ENCODE data around the gene PSMD1.
"Not testable (repeated sequence)": the region's sequence is repeated elsewhere in the genome, so short reads cannot be mapped to it uniquely, and the experiment has no call there.

PSMD1 gene

DNA sequence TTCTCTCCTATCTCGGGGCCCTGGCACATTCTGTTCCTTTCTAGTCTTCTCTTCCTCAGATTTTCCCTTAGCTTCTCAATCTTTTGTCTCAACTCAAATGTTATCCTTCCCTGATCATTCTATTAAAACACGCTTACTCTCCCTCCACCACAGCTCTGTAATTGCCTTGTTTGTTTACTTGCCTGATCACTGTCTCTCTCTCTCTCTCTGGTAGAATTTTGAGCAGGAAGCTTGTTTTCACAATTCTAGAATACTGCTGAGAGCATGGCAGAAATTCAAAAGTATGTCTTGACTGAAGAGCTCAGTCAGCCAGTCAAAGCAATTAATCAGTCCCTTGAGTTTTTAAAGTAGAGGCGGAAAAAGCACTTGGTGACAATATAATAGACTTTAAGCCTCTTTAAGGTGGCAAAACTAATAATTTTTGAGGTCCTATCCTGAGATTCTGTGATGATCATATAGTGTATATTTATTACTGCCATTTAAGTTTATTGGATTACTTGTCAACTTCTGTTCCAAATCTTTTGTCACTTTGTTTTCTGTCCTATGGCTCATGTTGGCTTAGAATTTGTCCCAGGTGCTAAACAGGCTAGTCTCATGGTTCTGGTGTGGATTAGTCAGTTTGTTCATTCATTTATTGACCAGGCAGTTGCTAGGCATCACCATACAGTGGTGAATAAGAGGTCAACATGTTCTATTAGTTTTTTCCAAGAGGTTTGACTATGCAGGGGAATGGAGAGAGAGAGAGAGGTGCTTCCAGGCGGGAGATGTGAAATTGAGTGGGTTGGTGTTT lies 2.3 kb downstream of the PSMD1 start:
- no peak for DNase-seq

DNA sequence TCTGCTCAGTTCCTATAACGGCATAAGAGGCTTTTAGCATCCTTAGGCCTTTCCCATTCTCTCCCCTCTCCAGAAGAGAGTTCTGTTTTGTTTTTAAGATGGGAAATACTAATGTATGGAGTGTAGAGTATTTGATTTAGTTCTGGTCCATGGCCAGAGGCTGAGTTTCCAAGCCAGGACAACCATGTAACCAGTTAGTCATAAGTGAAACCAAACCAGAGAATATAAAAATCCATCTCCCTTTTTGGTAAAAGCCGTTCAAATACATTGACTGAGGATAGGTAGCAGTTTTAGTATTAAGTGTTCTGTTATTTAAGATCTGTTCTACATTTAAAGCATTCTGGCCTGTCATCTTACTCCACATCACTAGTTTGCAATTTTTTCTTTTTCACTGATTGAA lies 3.1 kb downstream of the PSMD1 start:
- DNase-seq = no peak

GRCh38 chr2:231062776-231063175 lies 6.1 kb downstream of the PSMD1 start:
- no peak for DNase-seq

DNA sequence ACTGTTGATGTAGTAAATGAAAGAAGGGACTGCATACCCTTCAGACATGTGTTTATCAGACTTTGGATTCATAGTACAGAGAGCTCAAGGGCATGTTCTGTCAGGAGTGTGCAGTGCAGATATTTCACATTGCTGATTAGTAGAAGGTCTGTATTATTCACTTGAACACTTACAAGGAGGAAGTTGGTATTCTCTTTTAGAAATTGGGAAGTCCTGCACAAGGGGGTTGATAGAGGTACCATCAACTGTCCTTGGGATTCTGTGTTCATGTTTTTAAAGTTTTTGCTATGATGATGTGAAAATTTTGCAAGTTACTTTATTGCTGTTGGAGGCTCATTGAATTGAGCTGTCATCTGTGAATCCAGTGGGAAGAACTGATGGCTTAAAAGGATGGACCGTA lies 6.7 kb downstream of the PSMD1 start:
- no peak for DNase-seq

DNA sequence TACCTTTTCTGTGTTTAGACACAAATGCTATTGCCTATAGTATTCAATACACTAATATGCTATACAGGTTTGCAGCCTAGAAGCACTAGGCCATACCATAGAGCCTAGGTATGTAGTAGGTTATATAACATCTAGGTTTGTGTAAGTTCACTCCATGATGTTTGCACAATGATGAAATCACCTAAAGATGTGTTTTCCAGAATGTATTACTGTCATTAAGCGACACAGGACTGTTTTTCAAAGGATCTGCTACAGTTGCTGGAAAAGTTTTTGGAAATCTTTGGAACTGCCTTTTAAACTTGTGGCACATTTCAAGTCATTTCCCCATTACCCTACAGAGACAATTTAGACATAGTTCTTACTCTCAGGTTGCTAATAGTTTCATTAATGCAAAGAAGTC lies 9.3 kb downstream of the PSMD1 start:
- no peak for DNase-seq

GRCh38 chr2:231067531-231067930 lies 10.9 kb downstream of the PSMD1 start:
- not testable (repeated sequence) for DNase-seq

- DNase-seq = no peak
These were observed 12.0 kb downstream of the PSMD1 start for GRCh38 chr2:231068525-231069222.

GRCh38 chr2:231069379-231070054 lies 12.8 kb downstream of the PSMD1 start:
- DNase-seq = no peak

DNA sequence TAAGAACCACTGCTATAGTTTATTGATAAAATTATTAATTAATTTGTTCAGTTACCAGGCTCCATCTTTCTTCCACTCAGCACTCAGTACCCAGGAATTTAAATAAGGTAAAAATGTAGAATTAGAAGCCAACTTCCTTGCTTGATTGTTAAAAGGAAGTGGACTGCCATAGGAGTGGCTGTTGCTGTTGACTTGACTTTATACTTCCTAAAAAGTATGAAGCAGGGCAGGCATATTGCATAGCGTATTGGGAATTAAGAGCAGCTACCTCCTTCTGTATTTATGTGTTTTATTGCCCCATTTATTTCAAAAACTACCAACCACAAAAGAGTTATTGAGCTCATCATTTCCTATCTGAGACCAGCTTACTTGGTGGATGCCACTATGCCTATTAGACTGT lies 27.9 kb downstream of the PSMD1 start:
- DNase-seq = no peak

- no peak for DNase-seq
These were observed 32.1 kb downstream of the PSMD1 start for GRCh38 chr2:231088754-231089153.

GRCh38 chr2:231093933-231094332 lies 37.3 kb downstream of the PSMD1 start:
- no peak for DNase-seq

GRCh38 chr2:231094736-231095346 lies 38.2 kb downstream of the PSMD1 start:
- DNase-seq = no peak

- DNase-seq = no peak
These were observed 43.3 kb downstream of the PSMD1 start for GRCh38 chr2:231099918-231100317.

GRCh38 chr2:231100321-231100720 lies 43.7 kb downstream of the PSMD1 start:
- DNase-seq = not testable (repeated sequence)

GRCh38 chr2:231100990-231101389 lies 44.3 kb downstream of the PSMD1 start:
- DNase-seq = no peak

DNA sequence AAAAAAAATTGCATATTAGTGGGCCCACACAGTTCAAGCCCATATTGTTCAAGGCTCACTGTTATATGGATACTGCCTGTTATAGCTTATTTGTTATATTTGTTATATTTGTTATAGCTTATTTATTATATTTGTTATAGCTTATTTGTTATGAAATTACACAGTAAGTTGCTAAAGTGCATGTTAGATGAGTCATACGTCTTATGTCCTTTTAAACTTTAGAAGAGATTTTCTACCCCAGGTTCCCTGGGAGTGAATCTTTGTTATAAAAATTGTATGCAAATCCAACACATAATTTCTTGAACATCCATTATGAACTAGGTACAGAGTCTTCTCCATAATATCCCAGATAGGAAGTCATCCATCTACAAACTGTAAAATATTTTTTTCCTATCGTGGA lies 46.1 kb downstream of the PSMD1 start:
- DNase-seq = no peak

DNA sequence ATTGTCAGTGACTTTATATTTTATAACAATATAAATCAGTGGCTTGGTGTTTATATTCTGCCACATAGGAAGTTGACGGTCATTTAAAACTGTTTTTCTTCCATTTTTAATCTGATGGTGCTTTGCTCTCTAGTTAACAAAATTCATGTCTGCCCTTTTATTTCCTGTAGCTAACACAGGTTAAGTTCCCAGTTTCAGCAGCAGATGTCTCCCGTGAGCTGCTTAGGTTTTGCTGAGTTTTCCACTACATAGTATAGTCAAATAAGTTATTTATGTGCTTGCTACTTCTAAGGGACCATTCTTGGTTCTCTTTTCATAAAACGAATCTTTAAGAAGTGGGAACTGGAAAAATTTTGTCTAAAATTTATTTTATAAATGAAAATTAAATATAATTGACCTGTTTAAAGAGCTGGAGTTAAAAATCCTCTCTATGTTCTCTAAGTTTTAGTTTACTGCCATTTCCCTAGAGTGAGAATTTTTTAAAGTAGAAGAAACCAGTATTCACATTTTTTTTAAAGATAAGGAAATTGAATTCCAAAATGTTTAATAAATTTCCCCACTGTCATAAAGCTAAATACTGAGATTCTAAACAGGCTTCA lies 47.5 kb downstream of the PSMD1 start:
- DNase-seq = peak; percentile 60

- peak; percentile 54 for DNase-seq
These were observed 53.9 kb downstream of the PSMD1 start for GRCh38 chr2:231110551-231110950.

DNA sequence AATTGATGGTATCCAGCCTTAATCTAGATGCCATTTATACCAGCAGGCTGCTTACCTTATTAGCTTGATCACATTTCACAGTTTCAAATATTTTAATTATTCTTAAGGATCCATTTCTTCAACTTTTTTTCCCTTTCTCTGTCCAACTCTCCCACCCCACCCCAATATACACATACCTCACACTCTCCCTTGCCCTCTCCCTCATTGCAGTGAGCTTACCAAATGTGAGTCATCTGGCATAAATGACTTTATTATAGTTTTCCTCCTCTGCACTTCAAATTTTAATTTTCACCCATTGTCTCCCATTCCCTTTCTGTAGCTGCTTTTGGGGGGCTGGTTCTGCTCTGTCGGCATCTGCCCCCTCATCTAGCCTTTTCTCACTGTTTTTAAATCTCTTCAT lies 55.3 kb downstream of the PSMD1 start:
- peak; percentile 47 for DNase-seq

- DNase-seq = no peak
These were observed 56.8 kb downstream of the PSMD1 start for GRCh38 chr2:231113489-231113888.

DNA sequence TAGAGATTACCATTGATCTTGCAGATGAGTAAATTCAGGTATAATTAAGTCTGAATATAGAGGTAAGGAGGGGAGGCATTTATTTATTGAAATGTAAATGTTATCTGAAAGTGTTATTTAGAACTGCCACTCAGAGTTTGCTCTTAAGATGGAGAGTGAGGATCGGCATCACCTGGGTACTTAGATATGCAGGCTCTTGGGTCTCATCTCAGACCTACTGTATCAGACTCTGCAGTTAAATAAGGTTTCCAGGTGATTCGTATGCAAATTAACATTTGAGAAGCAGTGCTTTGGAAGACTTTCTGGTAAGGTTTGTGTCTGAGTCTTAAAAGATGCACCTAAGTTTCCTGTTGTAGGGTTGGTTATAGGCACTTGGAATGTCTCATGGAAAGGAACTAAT lies 59.0 kb downstream of the PSMD1 start:
- DNase-seq = no peak

DNA sequence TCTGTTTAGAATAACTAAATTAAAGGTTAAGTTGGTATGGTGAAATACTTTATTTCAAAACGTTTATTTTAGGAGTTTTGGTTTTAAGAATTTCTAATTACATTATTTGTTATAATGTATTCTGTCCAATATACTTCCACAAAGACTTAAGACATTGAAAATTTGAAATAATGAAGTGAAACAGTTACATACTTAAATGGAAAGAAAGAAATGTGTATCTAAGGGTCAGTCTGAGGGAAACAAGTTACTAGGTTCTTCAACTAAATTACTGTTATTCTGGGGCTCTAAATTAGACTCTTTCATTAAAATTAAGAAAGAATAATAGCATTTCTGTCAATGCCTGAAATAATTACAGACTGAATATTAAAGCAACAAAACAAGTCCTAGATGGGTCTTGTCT lies 60.5 kb downstream of the PSMD1 start:
- DNase-seq = no peak

Data from fibroblast of skin of right quadriceps (primary cell).